ENCODE measurements around the gene LMNTD1.

Gene LMNTD1

DNA sequence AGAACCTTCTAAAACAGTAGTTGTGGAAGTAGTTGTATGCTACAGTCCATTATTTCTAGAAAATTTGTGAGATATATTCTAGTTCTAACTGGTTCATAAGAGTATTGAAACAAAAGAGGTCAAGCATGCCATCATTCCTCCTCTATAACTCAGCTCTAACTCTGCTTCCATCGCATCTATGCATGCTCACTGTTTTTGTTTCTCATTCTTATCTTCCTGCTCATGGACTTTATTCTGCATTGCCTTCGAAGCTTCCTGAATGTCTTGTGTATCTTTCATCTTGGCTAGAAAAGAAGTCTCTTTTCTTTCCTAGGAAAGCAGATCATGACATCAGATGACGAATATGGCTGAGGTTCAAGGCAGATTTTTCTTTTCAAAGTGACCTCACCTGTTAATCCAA lies 402 bp downstream of the LMNTD1 start:
- DNase-seq (ENCODE audit: low read depth in 2 of 2): no peak

DNA sequence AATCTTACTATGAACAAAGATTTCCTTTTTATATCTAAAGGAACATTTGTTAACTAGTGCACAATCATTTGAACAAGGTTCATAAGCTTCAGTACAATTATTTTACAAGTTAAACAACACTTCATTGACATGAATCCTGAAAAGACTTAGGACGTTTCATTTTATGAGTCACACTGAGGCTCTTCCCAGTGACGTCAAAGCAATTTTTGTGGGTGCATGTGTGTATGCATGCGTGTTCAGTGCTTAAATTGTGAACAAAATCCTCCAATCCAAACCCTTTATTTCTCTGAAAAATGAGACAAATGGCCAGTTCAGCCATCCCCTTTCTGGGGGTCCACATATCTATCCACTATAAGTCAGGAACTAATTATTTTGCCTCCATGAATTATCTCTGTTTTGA lies 2.9 kb downstream of the LMNTD1 start:
- no peak for DNase-seq (ENCODE audit: low read depth in 2 of 2)

DNA sequence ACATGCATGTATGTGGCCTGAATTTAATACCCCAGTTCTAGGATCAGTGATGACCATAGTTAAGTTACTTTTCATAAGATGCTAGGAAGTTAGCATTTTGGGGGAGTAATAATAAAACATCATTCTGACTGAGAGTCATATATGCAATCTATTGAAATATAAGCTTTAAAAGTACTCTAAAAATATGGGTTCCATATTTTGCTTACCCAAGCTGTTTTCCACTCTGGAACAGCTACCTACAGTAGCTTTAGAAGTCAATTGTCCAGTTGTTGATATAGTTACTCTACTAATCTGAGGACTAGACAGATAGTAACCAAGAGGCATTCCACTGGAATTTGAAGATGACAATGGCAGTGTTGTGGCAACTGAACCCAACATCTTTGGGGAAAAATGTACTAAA lies 4.0 kb downstream of the LMNTD1 start:
- no peak for DNase-seq (ENCODE audit: low read depth in 2 of 2)

DNA sequence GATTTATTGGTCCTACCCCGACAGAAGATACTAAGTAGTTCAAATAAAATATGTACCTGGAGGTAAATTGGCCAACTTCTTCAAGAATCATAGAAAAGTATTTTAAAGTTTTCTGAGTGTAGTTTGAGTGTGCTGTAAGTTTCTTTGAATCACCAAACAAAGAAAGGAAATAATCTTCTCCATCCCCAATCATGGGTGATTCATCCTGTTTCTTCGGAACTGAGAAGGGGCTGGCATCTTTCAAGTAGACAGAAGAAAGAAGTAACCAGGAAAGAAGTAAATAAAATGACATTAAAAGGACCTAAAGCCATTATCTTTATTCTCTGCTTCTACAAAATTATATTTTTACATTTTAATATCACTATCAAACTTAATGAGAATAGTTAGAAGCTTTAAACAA lies 6.8 kb downstream of the LMNTD1 start:
- DNase-seq (ENCODE audit: low read depth in 2 of 2): no peak

DNA sequence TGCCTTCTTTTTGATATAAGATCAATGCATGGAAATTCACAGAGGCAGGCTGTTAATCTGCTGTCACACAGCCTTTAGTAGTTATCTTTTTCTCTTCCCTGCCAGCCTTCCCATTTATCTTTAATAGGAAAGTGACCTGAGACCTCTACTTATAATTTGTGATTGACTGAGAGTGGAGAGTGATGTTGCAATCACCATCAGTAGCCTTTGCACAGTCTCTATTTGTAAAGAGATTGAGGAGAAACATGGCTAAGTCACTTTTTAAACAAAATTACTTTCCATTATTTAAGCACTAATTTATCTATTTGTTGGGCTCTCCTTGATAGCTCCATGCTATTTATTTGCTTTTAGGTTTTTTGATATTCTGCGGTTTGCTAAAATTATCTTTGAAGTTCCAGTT lies 19.9 kb downstream of the LMNTD1 start:
- no peak for DNase-seq (ENCODE audit: low read depth in 2 of 2)

DNA sequence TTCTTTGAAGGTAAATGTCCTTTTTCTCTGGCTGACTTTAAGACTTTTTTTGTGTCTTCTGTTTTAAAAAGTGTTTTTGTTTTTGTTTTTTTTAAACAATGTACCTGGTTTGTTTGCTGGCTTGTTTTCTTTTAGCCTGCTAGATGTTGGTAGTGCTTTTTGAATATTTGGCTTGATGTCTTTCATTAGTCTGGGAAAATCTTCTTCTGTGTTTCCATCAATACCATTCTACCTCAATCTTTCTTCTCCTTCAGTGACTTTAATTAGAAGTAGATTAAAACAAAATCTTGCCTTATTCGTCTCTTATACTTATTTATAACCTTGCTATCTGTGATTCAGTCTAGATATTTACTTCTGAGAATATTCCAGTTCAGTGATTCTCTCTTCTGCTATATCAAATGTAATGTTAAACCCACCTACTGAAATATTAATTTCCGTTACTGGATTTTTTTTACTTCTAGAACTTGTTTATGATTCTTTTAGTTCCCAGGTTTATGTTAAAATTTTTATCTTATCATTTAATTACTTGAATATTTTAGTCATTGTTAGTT lies 21.5 kb downstream of the LMNTD1 start:
- no peak for DNase-seq (ENCODE audit: low read depth in 2 of 2)

DNA sequence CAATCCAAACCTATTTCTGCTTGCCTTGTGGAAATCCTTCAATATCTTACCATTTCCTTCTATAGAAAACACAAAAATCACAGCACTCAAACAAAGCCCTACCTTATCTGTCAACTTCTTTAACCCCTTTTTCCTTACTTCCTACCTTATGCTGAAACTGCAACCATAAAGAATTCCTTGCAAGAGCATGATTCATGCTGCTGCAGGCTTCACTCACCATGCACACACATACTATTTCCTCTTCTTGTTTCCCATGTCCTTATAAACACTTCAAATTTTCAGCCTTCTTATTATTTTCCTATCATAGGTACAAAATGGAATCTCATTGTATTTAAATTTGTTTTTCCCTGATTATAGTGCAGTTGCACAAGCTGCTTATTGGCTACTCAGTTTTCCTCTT lies 23.3 kb downstream of the LMNTD1 start:
- no peak for DNase-seq (ENCODE audit: low read depth in 2 of 2)

DNA sequence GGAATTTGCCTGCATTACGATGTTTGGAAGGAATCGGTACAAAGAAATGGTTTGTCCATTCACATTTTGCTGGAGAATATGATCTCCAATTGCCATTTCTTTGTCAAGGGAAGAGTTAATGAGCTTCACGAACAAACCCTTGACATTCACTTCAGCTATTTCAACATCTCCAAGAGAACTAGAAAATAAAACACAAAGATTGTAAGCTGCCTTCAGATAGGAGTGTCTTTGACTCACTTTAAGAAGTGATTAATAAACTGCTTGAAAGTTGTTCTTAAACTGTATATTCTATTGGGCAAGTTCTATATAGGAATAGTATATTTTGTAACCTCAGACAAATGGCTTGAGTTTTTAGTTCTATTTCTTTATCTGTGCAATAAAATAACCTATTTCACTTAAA lies 26.3 kb downstream of the LMNTD1 start:
- DNase-seq (ENCODE audit: low read depth in 2 of 2): no peak

DNA sequence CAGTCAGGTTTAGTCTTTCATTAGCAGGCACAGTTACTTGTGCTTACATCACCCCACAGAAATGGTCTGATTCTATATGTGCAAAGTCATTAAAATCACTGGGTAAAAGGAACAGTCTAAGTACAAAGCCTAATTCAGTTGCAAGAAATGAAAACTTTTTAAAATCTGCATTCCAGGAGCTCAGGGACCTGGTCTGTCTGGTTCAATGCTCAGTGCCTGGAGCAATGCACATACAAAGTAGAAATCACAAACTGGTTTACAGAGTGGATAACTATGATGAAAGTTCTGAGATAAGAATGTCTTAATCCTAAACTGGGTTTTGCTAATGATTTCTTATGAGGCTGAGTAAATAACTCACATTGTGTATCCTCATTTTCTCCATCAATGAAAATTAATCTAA lies 28.7 kb downstream of the LMNTD1 start:
- DNase-seq (ENCODE audit: low read depth in 2 of 2): no peak

DNA sequence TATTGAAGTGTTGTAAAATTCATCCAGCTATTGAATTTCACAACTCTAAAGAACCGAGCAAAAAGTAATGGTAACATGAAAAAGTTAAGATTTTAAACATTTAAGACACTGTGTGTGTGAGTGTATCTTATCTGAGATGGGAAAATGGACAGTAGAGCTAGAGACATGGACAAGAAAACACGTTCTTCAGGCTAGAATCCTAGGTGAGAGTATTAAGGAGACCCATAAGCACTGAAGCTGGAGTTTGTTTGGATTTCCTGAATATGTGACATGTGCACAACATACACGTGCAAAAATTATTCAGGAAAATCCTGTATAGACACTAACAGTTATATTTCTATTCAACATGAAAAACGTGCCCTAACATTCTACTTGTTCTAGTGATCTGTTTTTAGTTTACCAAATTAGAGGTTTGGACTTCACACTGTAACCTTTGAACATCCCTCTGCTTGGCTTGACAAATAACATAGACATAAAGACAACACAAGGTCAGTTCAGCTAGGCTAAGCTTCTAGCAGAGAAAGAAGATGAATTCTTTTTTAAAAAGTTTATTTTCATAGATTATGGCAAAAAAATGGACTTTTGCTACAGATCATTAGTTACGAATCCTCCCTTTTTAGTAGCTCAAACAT lies 31.3 kb downstream of the LMNTD1 start:
- no peak for DNase-seq (ENCODE audit: low read depth in 2 of 2)

DNA sequence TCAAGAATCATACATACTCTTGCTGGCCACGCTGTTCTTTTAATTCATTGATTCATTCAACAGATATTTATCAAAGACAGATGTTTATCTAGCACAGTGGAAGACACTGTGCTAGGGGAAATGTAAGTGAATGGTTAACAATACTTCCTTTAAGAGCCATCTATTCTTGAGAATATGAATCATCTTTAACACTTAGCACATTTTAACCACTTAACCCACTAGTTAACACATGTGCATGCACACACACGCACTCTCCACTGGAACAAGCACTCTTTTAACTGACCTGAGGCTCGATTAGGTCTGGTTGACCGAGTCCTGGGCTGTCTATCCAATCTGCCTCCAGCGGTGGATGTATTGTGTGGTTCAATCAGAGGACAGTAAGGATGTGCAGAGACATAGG lies 34.6 kb downstream of the LMNTD1 start:
- no peak for DNase-seq (ENCODE audit: low read depth in 2 of 2)

DNA sequence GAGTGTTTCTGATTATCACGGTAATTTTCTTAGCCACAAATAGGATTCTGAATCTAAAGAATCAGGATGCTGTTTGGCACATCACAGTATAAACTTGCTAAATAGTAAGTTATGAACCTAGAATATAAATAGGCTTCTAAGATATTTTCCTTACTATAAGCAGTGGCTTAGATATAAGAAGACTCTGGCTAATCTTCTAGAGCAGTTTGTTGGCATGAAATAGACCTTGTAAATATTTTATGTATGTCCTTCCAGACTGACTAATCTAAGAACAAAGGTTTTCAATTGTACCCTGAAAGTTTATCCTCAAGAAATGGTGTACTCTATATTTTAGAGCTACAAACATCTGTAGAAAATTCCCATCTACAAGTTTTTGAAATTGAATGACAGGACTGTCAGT lies 48.3 kb downstream of the LMNTD1 start:
- no peak for DNase-seq (ENCODE audit: low read depth in 2 of 2)

DNA sequence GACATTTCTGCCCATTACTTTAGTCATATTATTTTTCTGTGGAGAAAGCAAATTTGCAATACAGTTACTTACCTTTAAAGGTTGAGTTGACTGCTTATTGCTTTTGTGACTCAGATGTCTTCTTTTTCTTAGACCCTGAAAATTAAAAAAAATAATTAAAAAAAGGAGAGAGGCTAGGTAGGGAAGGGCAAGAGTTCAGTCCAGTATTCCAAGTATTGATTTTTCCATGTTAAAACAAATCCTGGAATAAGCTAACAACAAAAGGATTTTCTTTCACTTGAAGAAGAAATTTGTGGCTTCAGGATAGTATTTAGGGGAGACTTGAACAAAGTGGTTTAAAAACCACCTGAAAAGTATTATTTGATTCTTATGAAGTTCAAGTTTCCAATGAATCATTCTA lies 49.4 kb downstream of the LMNTD1 start:
- no peak for DNase-seq (ENCODE audit: low read depth in 2 of 2)

DNA sequence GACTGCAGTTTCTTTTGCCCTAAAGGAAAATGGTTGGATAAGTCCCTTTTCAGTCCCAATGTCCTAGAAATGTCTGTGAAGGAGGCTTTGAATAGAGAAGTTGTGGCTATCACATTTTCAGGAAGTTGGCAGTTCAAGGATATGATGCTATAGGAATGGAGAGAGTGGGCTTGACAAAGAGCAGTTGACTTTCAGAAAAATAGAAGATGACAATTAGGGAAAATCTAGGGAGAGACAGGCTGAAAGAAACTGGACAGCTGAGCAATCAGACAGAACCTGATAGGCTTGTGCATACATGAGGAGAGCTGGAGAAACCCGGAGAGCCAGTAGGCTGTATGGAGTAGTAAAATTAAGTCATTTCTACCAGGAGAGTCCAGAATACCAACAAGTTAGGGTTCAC lies 50.5 kb downstream of the LMNTD1 start:
- DNase-seq (ENCODE audit: low read depth in 2 of 2): no peak

DNA sequence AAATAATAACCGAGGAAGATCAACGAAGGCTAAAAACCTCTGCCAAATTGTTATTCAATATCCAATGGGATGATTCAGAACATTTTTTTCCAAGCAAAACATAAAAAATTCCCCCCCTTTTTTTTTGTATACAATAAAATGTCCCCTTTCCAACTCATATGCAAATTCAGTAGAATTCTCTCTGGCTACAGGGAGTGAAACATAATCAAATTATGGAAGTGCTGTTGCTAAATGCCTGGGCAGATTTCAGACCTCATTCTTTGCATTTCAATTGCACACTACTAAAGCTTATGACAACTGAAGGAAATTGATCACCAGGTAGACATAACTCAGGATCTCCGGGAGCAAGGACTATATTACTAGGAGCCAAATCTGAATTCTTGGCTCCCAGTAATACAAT lies 51.0 kb downstream of the LMNTD1 start:
- no peak for DNase-seq (ENCODE audit: low read depth in 2 of 2)

DNA sequence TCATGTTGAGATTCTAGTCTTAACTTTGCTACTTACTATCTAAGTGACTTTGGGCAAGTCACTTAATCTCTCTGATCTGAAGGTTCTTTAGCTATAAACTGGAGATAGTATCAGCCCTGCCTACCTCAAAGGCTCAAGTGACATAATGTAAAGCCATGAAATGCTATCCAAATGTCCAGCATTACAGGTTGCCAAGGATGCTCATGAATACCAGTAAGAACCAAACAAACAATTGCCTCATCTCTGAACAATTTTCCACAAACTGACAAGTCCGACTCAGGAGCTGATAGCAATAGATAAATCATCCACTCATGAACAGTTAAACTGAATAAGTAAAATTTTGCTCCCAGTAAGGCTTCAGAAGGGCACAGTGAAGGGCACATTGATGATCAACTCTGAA lies 51.5 kb downstream of the LMNTD1 start:
- no peak for DNase-seq (ENCODE audit: low read depth in 2 of 2)

DNA sequence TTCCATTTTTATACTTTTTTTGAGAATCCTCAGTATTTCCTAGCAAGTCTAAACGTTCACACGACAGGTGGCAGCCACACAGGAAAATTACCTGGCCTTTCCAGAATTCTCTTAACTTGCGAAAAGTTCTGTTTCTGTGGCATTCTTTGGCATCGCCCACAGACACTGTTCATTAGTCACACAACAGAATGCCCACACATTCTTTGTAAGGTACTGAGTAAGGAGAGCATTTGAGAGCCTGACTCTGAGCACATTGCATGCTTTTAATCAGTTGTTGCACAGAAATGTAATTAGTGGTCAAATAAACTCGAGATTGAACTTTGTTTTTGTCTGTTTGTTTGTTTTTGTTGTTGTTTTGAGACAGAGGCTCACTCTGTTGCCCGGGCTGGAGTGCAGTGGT lies 52.4 kb downstream of the LMNTD1 start:
- DNase-seq (ENCODE audit: low read depth in 2 of 2): no peak

DNA sequence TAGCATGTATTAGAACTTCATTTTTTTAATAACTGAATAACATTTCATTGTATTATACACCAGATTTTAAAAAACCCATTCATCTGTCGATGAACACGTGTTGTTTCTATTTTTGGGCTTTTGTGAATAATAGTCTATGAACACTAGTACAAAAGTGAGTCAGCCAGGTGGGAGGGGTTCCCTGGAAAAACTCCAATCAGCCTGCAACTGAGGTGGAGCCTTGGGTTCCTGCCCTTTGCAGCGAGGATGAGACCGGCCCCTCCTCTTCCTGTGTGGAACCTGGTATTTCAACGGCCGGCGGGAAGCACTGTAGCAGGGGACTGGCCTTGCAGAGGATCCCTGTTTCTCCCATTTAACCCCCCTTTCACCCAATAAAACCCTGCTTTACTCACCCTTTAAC lies 56.1 kb downstream of the LMNTD1 start:
- DNase-seq (ENCODE audit: low read depth in 2 of 2): no peak

DNA sequence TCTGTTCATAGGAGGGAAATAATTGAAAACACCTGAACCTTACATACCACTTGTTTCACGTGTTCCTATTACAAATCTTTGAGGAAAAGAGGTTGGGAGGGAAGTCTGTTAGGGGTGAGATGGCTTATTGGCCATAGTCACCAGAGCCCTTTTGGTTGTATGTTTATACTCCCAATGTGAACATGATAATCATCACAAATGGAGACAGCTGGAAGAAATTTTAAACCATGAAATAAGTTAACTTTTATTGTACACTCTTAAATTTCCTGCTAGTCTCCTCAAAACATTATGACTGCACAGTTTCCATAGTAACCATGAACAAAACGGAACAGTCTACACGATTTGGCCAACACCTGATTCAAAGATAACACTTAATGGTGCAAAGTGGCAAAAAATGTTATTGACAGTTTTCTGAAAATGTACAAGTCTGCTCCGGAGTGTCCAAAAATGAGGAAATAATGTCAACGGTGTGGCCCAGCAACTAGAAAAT lies 56.9 kb downstream of the LMNTD1 start:
- no peak for DNase-seq (ENCODE audit: low read depth in 2 of 2)

DNA sequence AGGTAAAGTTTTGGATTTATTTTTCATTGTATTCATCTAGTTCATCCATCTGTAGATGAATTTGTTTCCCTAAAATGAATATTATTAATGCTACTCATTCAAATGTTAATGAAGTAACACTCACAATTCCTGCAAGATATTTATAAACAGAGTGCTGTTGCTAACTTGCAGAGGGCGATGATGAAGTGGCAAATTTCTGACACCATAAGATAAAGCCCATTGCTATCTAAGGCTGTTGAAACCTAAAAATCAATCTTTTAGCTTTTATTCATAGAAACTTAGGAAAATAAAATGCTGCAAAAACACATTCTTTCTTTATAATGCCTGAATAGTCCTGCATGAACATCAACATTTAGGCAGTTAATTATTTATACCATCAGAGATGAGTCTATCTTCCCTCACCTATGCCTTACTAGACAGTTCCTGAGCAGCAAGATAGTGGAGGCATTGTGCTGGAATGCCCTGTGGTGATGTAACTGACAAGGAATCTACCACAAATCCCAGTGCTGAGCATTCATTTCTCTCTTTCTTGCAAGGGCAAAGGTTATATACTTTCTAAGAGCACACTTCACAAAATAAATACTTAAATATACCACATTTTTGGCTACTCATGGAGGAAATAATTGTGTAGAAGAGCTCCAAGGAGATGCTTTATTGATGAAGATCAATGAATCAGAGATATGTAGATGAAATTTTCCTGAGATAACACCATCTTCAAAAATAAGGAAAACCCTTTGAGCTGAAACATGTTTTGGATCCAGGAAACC lies 57.6 kb downstream of the LMNTD1 start:
- DNase-seq (ENCODE audit: low read depth in 2 of 2): no peak

DNA sequence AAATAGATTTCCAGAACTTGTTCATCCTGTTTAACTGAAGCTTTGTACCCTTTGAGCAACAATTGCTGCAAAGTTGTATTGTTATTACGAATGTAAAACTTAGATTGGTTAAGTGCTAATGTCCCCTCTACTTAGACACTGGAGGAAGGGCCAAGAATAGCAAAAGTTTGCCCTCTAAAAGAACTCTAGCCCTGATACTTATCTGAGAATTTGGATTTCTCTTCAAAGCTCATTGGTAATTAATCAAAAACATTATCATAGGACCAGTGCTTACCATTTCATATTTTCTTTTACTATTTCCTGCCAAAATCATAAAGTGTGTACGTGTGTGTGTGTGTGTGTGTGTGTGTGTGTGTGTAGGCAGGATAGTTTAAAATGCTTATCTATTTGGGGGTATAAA lies 58.2 kb downstream of the LMNTD1 start:
- no peak for DNase-seq (ENCODE audit: low read depth in 2 of 2)

DNA sequence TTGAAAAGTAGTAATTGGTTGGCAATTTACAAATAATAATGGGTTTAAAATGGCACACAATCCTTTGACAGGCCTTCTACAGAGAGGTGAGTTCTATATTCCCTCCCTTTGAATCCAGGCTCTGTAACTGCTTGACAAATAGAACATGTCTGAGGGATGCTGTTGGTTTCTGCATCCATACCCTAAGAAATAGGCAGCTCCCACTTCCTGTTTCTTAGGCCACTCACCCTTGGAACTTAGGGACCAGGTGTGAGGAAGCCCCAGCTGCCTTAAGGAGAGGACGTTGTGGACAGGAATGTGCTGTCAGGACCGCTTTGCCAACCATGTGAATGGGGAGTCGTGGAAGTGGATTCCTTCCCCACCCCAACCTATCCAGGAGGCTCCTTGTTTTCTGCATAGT lies 59.4 kb downstream of the LMNTD1 start:
- DNase-seq (ENCODE audit: low read depth in 2 of 2): no peak

All from stimulated activated CD8-positive, alpha-beta memory T cell treated with anti-CD3 and anti-CD28 coated beads, Interleukin-15, amount 100 ng/mL, for 4 hours (primary cell).